Measurements from ENCODE around the gene RHO. TPM values are rescaled to one million over a fixed set of nuclear protein-coding genes. Genes with fewer than 3 reads are reported as not detected.

The RHO gene
- total and polyA plus RNA-seq, 10 of the 15 experiments (the other 5 are each of a cell fraction or from before 2014, with no cell fraction given), result not detected

- Histone ChIP-seq H3K27ac (ENCODE audit: control insufficient read depth, insufficient read depth) (no peak overlapping the region), H3K4me3 (no peak overlapping the region), H3K36me3 (ENCODE audit: control insufficient read depth in 2 of 2, insufficient read depth in 2 of 2, low read length in 1 of 2) (no peaks in the 10 kb centered on the region), H4K20me1 (ENCODE audit: control insufficient read depth, insufficient read depth) (no peaks in the 10 kb centered on the region), H3K4me1 (ENCODE audit: control insufficient read depth, insufficient read depth, low read length) (no peaks in the 10 kb centered on the region), H2AFZ (ENCODE audit: control insufficient read depth, low read depth, low read length) (no peak overlapping the region), H3K79me2 (ENCODE audit: control insufficient read depth, insufficient read depth, low read length) (no peaks in the 10 kb centered on the region), H3K4me2 (ENCODE audit: control insufficient read depth, insufficient read depth) (no peak overlapping the region), H3K9ac (ENCODE audit: control insufficient read depth, insufficient read depth, low read length) (no peak overlapping the region), H3K9me3 (replicated peaks; ENCODE audit: control insufficient read depth, insufficient read depth, low read length) (no peaks in the 10 kb centered on the region), H3K27me3 (replicated peaks in 1 of 2; ENCODE audit: control insufficient read depth in 2 of 2, insufficient read depth in 2 of 2, low read length in 1 of 2) (no peaks in the 10 kb centered on the region; a peak in 2 of 4 replicates)
- in situ Hi-C loops (cut with MboI) (no loop called here), intact Hi-C loops (cut with micrococcal nuclease; ENCODE audit: unreplicated experiment) (no loop called here)
- no peak for DNase-seq (ENCODE audit: low read depth, low spot score)
- no peak for FAIRE-seq
- TF ChIP-seq E2F4 (IDR thresholded peaks at IDR 0.05; ENCODE audit: low read depth, low read length), result no peak
- no peak for TF ChIP-seq ZBTB33 (IDR thresholded peaks at IDR 0.05)
- TF ChIP-seq JUNB (IDR thresholded peaks at IDR 0.05), result no peak
- no peak for TF ChIP-seq STAT1 (conservative IDR thresholded peaks at IDR 0.05)
- no peak for TF ChIP-seq JUND (IDR thresholded peaks at IDR 0.05; ENCODE audit: low read depth, low read length)
- no peak for TF ChIP-seq RAD51 (IDR thresholded peaks at IDR 0.05)
- no peak for TF ChIP-seq EGR1 (IDR thresholded peaks at IDR 0.05; ENCODE audit: borderline replicate concordance in 1 of 2, low read depth in 2 of 2, low read length in 2 of 2)
- 63% methylated on average over 11 of the region's 11 CpGs for WGBS (ENCODE audit: insufficient coverage, insufficient replicate concordance, low lambda C conversion rate, missing lambda C conversion rate)
- POLR2A ChIA-PET, result interaction anchor here (0.8 kb wide), 1 partner anchor 10 kb away, joined by 4 read pairs; no protein-coding TSS in a partner anchor
- no peak for ATAC-seq
- RAD21 ChIA-PET (ENCODE audit: unreplicated experiment), result no interaction called here
- no TSS peak for BruUV-seq (replicated peaks)
- CTCF ChIA-PET, result no interaction called here
- SMC1A ChIA-PET (ENCODE audit: uncharacterized antibody, unreplicated experiment), result no interaction called here
These were observed 12.5 kb downstream of the RHO start for GRCh38 chr3:129540776-129541516.

Data from GM12878 (cell line).